Thyroid gland (tissue), 4 donors: Measurements from ENCODE around the gene TEAD3.

Experiments
- POLR2A ChIP-seq, 2 donors: fragments of 450-650 bp; IDR thresholded peaks; one replicate each; pipeline ENCODE4 v1.6.1; 2017; ENCODE audit warnings: antibody characterized with exemption in 2 of 2, mild to moderate bottlenecking in 2 of 2, moderate library complexity in 1 of 2
- TF ChIP-seq, protein P1 (sequence below), 6 experiments: fragments of 200-600 bp in 3 of 6; fragments of 450-650 bp in 3 of 6; sonication (generic) in 3 of 6; IDR thresholded peaks; one replicate each; pipeline ENCODE4 v1.5.1; 2016 to 2019; ENCODE audit warnings: antibody characterized with exemption in 6 of 6, mild to moderate bottlenecking in 2 of 6, inconsistent platforms in 1 of 6, moderate library complexity in 1 of 6

DNA sequence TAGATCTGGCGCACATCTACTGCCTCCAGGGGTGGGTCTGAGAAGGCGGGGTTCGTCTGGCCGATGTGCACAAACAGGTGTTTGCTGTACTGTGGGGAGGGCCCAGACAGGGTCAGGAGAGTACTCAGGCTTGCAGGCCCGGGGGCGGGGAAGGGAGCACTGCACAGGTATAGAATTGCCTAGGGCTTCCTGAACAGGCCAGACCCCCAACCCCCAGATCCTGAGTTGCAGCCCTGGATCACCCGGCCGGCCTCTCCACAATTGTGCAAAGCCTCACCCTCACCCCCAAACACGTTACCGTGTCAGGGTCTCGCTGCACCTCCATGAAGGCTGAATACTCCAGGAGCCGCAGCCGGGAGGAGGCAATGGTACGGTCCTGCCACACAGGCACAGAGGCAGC lies 20.9 kb downstream of the TEAD3 start:
- TF ChIP-seq, protein P1, sequence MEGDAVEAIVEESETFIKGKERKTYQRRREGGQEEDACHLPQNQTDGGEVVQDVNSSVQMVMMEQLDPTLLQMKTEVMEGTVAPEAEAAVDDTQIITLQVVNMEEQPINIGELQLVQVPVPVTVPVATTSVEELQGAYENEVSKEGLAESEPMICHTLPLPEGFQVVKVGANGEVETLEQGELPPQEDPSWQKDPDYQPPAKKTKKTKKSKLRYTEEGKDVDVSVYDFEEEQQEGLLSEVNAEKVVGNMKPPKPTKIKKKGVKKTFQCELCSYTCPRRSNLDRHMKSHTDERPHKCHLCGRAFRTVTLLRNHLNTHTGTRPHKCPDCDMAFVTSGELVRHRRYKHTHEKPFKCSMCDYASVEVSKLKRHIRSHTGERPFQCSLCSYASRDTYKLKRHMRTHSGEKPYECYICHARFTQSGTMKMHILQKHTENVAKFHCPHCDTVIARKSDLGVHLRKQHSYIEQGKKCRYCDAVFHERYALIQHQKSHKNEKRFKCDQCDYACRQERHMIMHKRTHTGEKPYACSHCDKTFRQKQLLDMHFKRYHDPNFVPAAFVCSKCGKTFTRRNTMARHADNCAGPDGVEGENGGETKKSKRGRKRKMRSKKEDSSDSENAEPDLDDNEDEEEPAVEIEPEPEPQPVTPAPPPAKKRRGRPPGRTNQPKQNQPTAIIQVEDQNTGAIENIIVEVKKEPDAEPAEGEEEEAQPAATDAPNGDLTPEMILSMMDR (IDR thresholded peaks at IDR 0.05) = no peak
- TF ChIP-seq POLR2A (IDR thresholded peaks at IDR 0.05) = no peak
